HepG2 (cell line): ENCODE data around the gene GPT2. TPM values are rescaled to one million over a fixed set of nuclear protein-coding genes. Genes with fewer than 3 reads are reported as not detected.

Source experiments
- ADNP ChIP-seq: sonication (generic); formaldehyde crosslinking; IDR thresholded peaks from 2 replicates; pipeline ENCODE4 v1.4.0; 2020; ENCODE audit warnings: missing genetic modification reagents
- FIP1L1 ChIP-seq: fragments of 200-400 bp; formaldehyde crosslinking; IDR thresholded peaks from 2 replicates; pipeline ENCODE4 v1.6.1; 2018; ENCODE audit warnings: low read depth, mild to moderate bottlenecking, low read length, moderate library complexity, borderline replicate concordance; ENCODE audit not compliant: insufficient read depth
- GABPB1 ChIP-seq: IDR thresholded peaks from 2 replicates; pipeline ENCODE4 v1.6.1; 2016; ENCODE audit warnings: mild to moderate bottlenecking, missing genetic modification reagents, moderate library complexity, missing compliant biosample characterization
- GATA4 ChIP-seq: sonication (generic); IDR thresholded peaks from 2 replicates; pipeline ENCODE4 v1.6.1; 2016; ENCODE audit warnings: antibody characterized with exemption, low read depth, borderline replicate concordance
- HIC2 ChIP-seq: sonication (generic); formaldehyde crosslinking; IDR thresholded peaks from 2 replicates; pipeline ENCODE4 v1.9.0; 2022; ENCODE audit warnings: low read depth, missing genetic modification reagents
- HNRNPL ChIP-seq: fragments of 200-400 bp; formaldehyde crosslinking; IDR thresholded peaks from 2 replicates; pipeline ENCODE4 v1.6.1; 2017; ENCODE audit warnings: mild to moderate bottlenecking, low read depth, low read length
- HNRNPLL ChIP-seq: fragments of 200-400 bp; formaldehyde crosslinking; IDR thresholded peaks from 2 replicates; pipeline ENCODE4 v1.6.1; 2017; ENCODE audit warnings: mild to moderate bottlenecking, low read depth, low read length; ENCODE audit not compliant: poor library complexity, severe bottlenecking
- IKZF5 ChIP-seq: IDR thresholded peaks from 2 replicates; pipeline ENCODE4 v1.6.1; 2018; ENCODE audit warnings: missing genetic modification reagents, mild to moderate bottlenecking, missing compliant biosample characterization
- REPIN1 ChIP-seq: sonication (generic); formaldehyde crosslinking; IDR thresholded peaks from 2 replicates; pipeline ENCODE4 v1.8.0; 2022; ENCODE audit warnings: missing genetic modification reagents, low read depth, mild to moderate bottlenecking, borderline replicate concordance
- SIN3A ChIP-seq: IDR thresholded peaks from 2 replicates; pipeline ENCODE4 v1.6.1; 2011; ENCODE audit warnings: low read depth, mild to moderate bottlenecking, control low read depth, low read length, borderline replicate concordance
- TFDP1 ChIP-seq: IDR thresholded peaks from 2 replicates; pipeline ENCODE4 v1.6.1; 2016; ENCODE audit warnings: missing compliant biosample characterization, missing genetic modification reagents, borderline replicate concordance
- THAP9 ChIP-seq: sonication (generic); formaldehyde crosslinking; IDR thresholded peaks from 2 replicates; pipeline ENCODE4; 2020; ENCODE audit warnings: missing genetic modification reagents, mild to moderate bottlenecking, borderline replicate concordance
- TP53 ChIP-seq: sonication (generic); formaldehyde crosslinking; conservative IDR thresholded peaks from 2 replicates; pipeline ENCODE4 v1.4.0; 2020; ENCODE audit warnings: missing genetic modification reagents
- YEATS4 ChIP-seq: sonication (generic); formaldehyde crosslinking; IDR thresholded peaks from 2 replicates; pipeline ENCODE4 v1.4.0; 2020; ENCODE audit warnings: missing genetic modification reagents, borderline replicate concordance
- ZFYVE20 ChIP-seq: sonication (generic); formaldehyde crosslinking; IDR thresholded peaks from 2 replicates; pipeline ENCODE4 v1.8.0; 2023; ENCODE audit warnings: low read depth, mild to moderate bottlenecking, moderate library complexity, missing genetic modification reagents, borderline replicate concordance
- ZNF362 ChIP-seq: sonication (generic); formaldehyde crosslinking; IDR thresholded peaks from 2 replicates; pipeline ENCODE4 v1.4.0; 2020; ENCODE audit warnings: missing genetic modification reagents, mild to moderate bottlenecking, borderline replicate concordance
- ZNF510 ChIP-seq: sonication (generic); formaldehyde crosslinking; IDR thresholded peaks from 2 replicates; pipeline ENCODE4 v1.4.0; 2020; ENCODE audit warnings: low read depth, mild to moderate bottlenecking, missing genetic modification reagents
- ZNF580 ChIP-seq: IDR thresholded peaks from 2 replicates; pipeline ENCODE4 v1.6.1; 2016; ENCODE audit warnings: low read depth, borderline replicate concordance
- ZNF782 ChIP-seq: sonication (generic); formaldehyde crosslinking; IDR thresholded peaks from 2 replicates; pipeline ENCODE4 v1.4.0; 2020; ENCODE audit warnings: missing genetic modification reagents, mild to moderate bottlenecking, borderline replicate concordance
- polyA plus RNA-seq, 8 experiments: library from polyadenylated mRNA; depleted of rRNA in 3 of 8; stranded (reverse) in 7 of 8; unstranded in 1 of 8; fragments of >200 nt; fragmentation: Illumina TruSeq in 4 of 8; extraction: Trizol in 4 of 8; gene quantifications; 2 replicates each; pipeline versions ENCODE4 v1.2.1 to v1.2.3, GENCODE V29; 2011 to 2016; ENCODE audit warnings: low read depth in 4 of 8, missing spikeins in 1 of 8, mixed read lengths in 1 of 8; ENCODE audit not compliant: insufficient read depth in 1 of 8
- total RNA-seq, 5 experiments: library from RNA; depleted of rRNA; stranded (reverse); fragments of >200 nt; fragmentation: Illumina TruSeq; extraction: Trizol; gene quantifications; 2 replicates each; pipeline ENCODE4 v1.2.3, GENCODE V29; 2016; ENCODE audit warnings: low read depth in 1 of 5

GPT2 gene
- total and polyA plus RNA-seq, 2 of the 13 experiments (the other 11 are each of a cell fraction or from before 2014, with no cell fraction given): 138 to 267 TPM

- TF ChIP-seq TFDP1 (no peak), ADNP (CRISPR knock-in tag) (no peak), TP53 (no peak), YEATS4 (CRISPR knock-in tag) (0 out of 2 replicates have a peak, but pooled peaks have one; percentile 14), HIC2 (CRISPR knock-in tag) (peak; percentile 6; the same call in 1 of the 2 replicates), IKZF5 (CRISPR knock-in tag) (0 out of 2 replicates have a peak, but pooled peaks have one; percentile 22), REPIN1 (CRISPR knock-in tag) (no peak), THAP9 (CRISPR knock-in tag) (0 out of 2 replicates have a peak, but pooled peaks have one; percentile 14), SIN3A (no peak), ZFYVE20 (CRISPR knock-in tag) (no peak), FIP1L1 (no peak), ZNF510 (0 out of 2 replicates have a peak, but pooled peaks have one; percentile 20), ZNF782 (CRISPR knock-in tag) (no peak), HNRNPL (0 out of 2 replicates have a peak, but pooled peaks have one; percentile 17), GATA4 (no peak), HNRNPLL (no peak), GABPB1 (CRISPR knock-in tag) (no peak), ZNF362 (CRISPR knock-in tag) (peak; percentile 91), ZNF580 (CRISPR knock-in tag) (0 out of 2 replicates have a peak, but pooled peaks have one; percentile 54)
These were observed 63.9 kb downstream of the GPT2 start (continued) for GRCh38 chr16:46947900-46948547.
